GM12872 (cell line): Measurements from ENCODE around the gene SMG9.

Experiments used
- CTCF ChIP-seq: IDR thresholded peaks from 3 replicates; pipeline ENCODE4 v1.5.1; 2011; ENCODE audit warnings: low read depth, mild to moderate bottlenecking, low read length, moderate library complexity; ENCODE audit not compliant: insufficient read depth

SMG9 gene

GRCh38 chr19:43754503-43755255 is at the start of gene SMG9:
SMG9 (minus strand) TSS chr19:43754962; CDS start chr19:43750741, 4,221 bp downstream.
- no peak for TF ChIP-seq CTCF

- no peak for TF ChIP-seq CTCF
Measured at GRCh38 chr19:43804432-43804831, 49.7 kb upstream of the SMG9 start.

GRCh38 chr19:43802216-43802951 is 47.6 kb upstream of the SMG9 start, which contains the start of gene LYPD5:
LYPD5 (minus strand) TSS chr19:43802447; CDS start chr19:43802380, 67 bp downstream.
- no peak for TF ChIP-seq CTCF

- no peak for TF ChIP-seq CTCF
Measured at GRCh38 chr19:43799502-43800142, 44.9 kb upstream of the SMG9 start.

- TF ChIP-seq CTCF: no peak
Measured at GRCh38 chr19:43798546-43799409, 44.0 kb upstream of the SMG9 start.

GRCh38 chr19:43798026-43798545 is 43.3 kb upstream of the SMG9 start:
- no peak for TF ChIP-seq CTCF

GRCh38 chr19:43797556-43797955 is 42.8 kb upstream of the SMG9 start:
- no peak for TF ChIP-seq CTCF
